Psoas muscle (tissue), 8 donors: Measurements from ENCODE around the gene TAGLN2. TPM values are rescaled to one million over a fixed set of nuclear protein-coding genes. Genes with fewer than 3 reads are reported as not detected.

Experiments
- ATAC-seq, 4 donors: fragments of 200-7000 bp; cut with Tn5 transposase; one replicate each; pipeline ENCODE4 v1.9.1; 2020; ENCODE audit warnings: moderate library complexity in 3 of 4, mild to moderate bottlenecking in 2 of 4
- DNase-seq, 2 donors: peaks; one replicate each; pipeline ENCODE4 v3.0.0-alpha.2; 2020
- H3K27ac ChIP-seq: fragments of 200-600 bp; one replicate; pipeline ENCODE4 v1.8.0; 2022
- H3K27me3 ChIP-seq, 3 donors: fragments of 200-600 bp in 1 of 3; one replicate each; pipeline versions ENCODE4 v1.6.1 to v1.8.0; 2013 to 2022; ENCODE audit warnings: low read length in 2 of 3, mild to moderate bottlenecking in 2 of 3, moderate library complexity in 1 of 3; ENCODE audit not compliant: insufficient read depth in 3 of 3
- H3K36me3 ChIP-seq, 2 donors: fragments of 200-600 bp in 1 of 2; one replicate each; pipeline versions ENCODE4 v1.6.1 to v1.8.0; 2013 to 2022; ENCODE audit warnings: low read depth in 1 of 2, mild to moderate bottlenecking in 1 of 2, moderate library complexity in 1 of 2; ENCODE audit not compliant: insufficient read depth in 1 of 2
- H3K4me1 ChIP-seq: fragments of 200-600 bp; one replicate; pipeline ENCODE4 v1.8.0; 2022
- H3K4me3 ChIP-seq: fragments of 200-600 bp; one replicate; pipeline ENCODE4 v1.8.0; 2022; ENCODE audit warnings: mild to moderate bottlenecking
- H3K9me3 ChIP-seq: fragments of 200-600 bp; one replicate; pipeline ENCODE4 v1.8.0; 2022
- CTCF ChIP-seq: fragments of 200-600 bp; IDR thresholded peaks from one replicate; pipeline ENCODE4 v1.8.0; 2022; ENCODE audit warnings: antibody characterized with exemption
- WGBS, 3 donors: extraction: QIAGEN DNeasy Blood & Tissue Kit; methylation state at CpG; one replicate each; pipeline versions ENCODE4 v1.1.6 to v1.1.7; 2013; 5-methylcytosine and 5-hydroxymethylcytosine counted together
- intact Hi-C, 2 donors: fragments of 100-400 bp; cut with DNase I; formaldehyde crosslinking; loops; one replicate each; pipeline versions ENCODE4 v1.11.0 to v1.14.2; 2022
- polyA plus RNA-seq, 3 donors: library from polyadenylated mRNA; stranded (reverse); fragments of 200-250 nt; gene quantifications; one replicate each; pipeline ENCODE4 v1.2.3, GENCODE V29; 2013
- total RNA-seq, 4 donors: library from RNA; stranded (reverse); fragmentation: NEBNext Ultra II Directional in 2 of 4; extraction: Animal tissue kit (Norgen Biotek cat#: 25700) in 2 of 4; gene quantifications; one replicate each; pipeline versions ENCODE4 v1.2.1 to v1.2.4, GENCODE V29; 2021 to 2023
- donor health status: healthy with polysubstance abuse.
- donor health status: DM: no; HTN: no; CAD: no; lungs with moderate emphysema.
- donor health status: Bipolar disorder and iron deficiency.
- donor health status: healthy.
- donor health status: DM: yes; HTN: yes; CAD: no.
- donor health status: DM: no; HTN: no; CAD: no.
- donor health status: DM: no; HTN: no; CAD: no.
- donor health status: DM: yes; HTN: yes; CAD: no.

The TAGLN2 gene
- total and polyA plus RNA-seq, 7 donors = 29.6 to 91.6 (median 46.0) TPM

GRCh38 chr1:159970932-159971342, 45.6 kb upstream of the TAGLN2 start:
- Histone ChIP-seq H3K4me1 (no peaks in the 10 kb centered on the region), H3K4me3 (no peak overlapping the region), H3K27ac (no peak overlapping the region), H3K27me3 (peaks cover 0 to 28% (median 0%) of the 10 kb centered on the region in 3 donors), H3K36me3 (no peaks in the 10 kb centered on the region), H3K9me3 (no peaks in the 10 kb centered on the region)
- ATAC-seq (no peak), DNase-seq (no peak)
- no peak for TF ChIP-seq CTCF
- intact Hi-C loops = no loop called here
- WGBS, 3 donors = 41 to 46% (median 45%) methylated on average over 9 of the region's 9 CpGs

GRCh38 chr1:159968901-159969300, 43.6 kb upstream of the TAGLN2 start:
- no peaks in the 10 kb centered on the region for H3K9me3 ChIP-seq
- H3K36me3 ChIP-seq = no peaks in the 10 kb centered on the region
- H3K4me3 ChIP-seq = no peak overlapping the region
- TF ChIP-seq CTCF = no peak
- no peak for DNase-seq
- H3K27ac ChIP-seq = no peak overlapping the region
- no peaks in the 10 kb centered on the region for H3K4me1 ChIP-seq
- peaks cover 0 to 17% (median 0%) of the 10 kb centered on the region in 3 donors for H3K27me3 ChIP-seq
- intact Hi-C loops = no loop called here
- no peak for ATAC-seq
- 94 to 95% (median 95%) methylated on average over 3 of the region's 3 CpGs for WGBS, 3 donors

- no peak overlapping the region for H3K27ac ChIP-seq
- DNase-seq = no peak
- H3K27me3 ChIP-seq = peaks cover 0 to 33% (median 0%) of the 10 kb centered on the region in 3 donors
- WGBS, 3 donors = 77 to 81% (median 78%) methylated on average over 2 of the region's 2 CpGs
- intact Hi-C loops = no loop called here
- H3K4me1 ChIP-seq = no peaks in the 10 kb centered on the region
- TF ChIP-seq CTCF = no peak
- no peaks in the 10 kb centered on the region for H3K36me3 ChIP-seq
- ATAC-seq = no peak
- no peak overlapping the region for H3K4me3 ChIP-seq
- H3K9me3 ChIP-seq = no peaks in the 10 kb centered on the region
Observed at GRCh38 chr1:159965263-159965662, 40.0 kb upstream of the TAGLN2 start.

- intact Hi-C loops = no loop called here
- no peak for ATAC-seq
- WGBS, 3 donors = 46 to 51% (median 47%) methylated on average over 3 of the region's 3 CpGs
- Histone ChIP-seq H3K9me3 (no peaks in the 10 kb centered on the region), H3K27me3 (peaks cover 0 to 33% (median 0%) of the 10 kb centered on the region in 3 donors), H3K4me3 (no peak overlapping the region), H3K36me3 (no peaks in the 10 kb centered on the region), H3K27ac (no peak overlapping the region), H3K4me1 (no peaks in the 10 kb centered on the region)
- DNase-seq = no peak
- TF ChIP-seq CTCF = no peak
Observed at GRCh38 chr1:159964144-159964543, 38.8 kb upstream of the TAGLN2 start.

GRCh38 chr1:159962176-159962575, 36.9 kb upstream of the TAGLN2 start:
- H3K27ac ChIP-seq = no peak overlapping the region
- H3K27me3 ChIP-seq = peaks cover 0 to 16% (median 0%) of the 10 kb centered on the region in 3 donors
- TF ChIP-seq CTCF = no peak
- H3K4me3 ChIP-seq = no peak overlapping the region
- DNase-seq (no peak), ATAC-seq (no peak)
- H3K4me1 ChIP-seq = no peaks in the 10 kb centered on the region
- no peaks in the 10 kb centered on the region for H3K9me3 ChIP-seq
- 91% methylated on average over 11 of the region's 11 CpGs for WGBS, 3 donors
- no peaks in the 10 kb centered on the region for H3K36me3 ChIP-seq
- intact Hi-C loops = no loop called here
